ENCODE measurements around the gene FOLR1.

Gene FOLR1

DNA sequence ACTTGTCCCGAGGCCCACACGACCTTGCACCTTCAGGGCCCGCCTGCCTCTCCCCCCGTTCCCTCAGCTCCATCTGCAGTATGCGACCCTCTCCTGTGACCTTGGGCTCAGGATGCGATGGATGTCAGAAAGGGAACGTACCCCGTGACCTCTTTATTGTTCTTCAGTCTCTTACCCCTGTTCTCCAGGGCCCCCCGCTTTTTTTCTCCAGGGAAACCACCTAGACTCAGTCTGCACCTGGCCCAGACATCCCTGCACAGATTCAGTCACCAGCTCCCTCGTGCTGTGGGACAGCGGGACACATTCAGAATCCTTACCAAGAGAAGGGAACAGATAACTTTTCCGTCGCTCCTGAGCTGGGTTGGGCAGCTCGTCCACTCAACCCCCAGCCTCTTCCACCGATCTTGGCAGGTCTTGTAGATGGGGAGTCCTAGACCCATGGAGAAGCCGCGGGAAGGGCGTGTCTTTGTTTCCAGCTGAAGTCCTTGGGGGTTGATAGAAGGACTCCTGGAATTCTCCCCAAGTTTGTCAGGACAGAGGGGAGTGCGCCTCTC, 53.4 kb downstream of the FOLR1 start:
- no peak for DNase-seq (ENCODE audit: low read depth, low spot score)
- H3K4me3 ChIP-seq (ENCODE audit: low read depth, low read length) = no peak overlapping the region
- in situ Hi-C loops (cut with HindIII; ENCODE audit: low sequenced_read_pairs) = no loop called here
- TF ChIP-seq, protein P1, sequence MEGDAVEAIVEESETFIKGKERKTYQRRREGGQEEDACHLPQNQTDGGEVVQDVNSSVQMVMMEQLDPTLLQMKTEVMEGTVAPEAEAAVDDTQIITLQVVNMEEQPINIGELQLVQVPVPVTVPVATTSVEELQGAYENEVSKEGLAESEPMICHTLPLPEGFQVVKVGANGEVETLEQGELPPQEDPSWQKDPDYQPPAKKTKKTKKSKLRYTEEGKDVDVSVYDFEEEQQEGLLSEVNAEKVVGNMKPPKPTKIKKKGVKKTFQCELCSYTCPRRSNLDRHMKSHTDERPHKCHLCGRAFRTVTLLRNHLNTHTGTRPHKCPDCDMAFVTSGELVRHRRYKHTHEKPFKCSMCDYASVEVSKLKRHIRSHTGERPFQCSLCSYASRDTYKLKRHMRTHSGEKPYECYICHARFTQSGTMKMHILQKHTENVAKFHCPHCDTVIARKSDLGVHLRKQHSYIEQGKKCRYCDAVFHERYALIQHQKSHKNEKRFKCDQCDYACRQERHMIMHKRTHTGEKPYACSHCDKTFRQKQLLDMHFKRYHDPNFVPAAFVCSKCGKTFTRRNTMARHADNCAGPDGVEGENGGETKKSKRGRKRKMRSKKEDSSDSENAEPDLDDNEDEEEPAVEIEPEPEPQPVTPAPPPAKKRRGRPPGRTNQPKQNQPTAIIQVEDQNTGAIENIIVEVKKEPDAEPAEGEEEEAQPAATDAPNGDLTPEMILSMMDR (IDR thresholded peaks at IDR 0.05; ENCODE audit: low read depth, low read length) = no peak
